H1 (cell line): ENCODE data around the gene WIPI1.

Experiments used
- CTCF ChIP-seq, 3 experiments: IDR thresholded peaks; 1 replicate in 2 of 3; 2 replicates in 1 of 3; pipeline versions ENCODE4 v1.5.1 to v1.6.1; 2011; ENCODE audit warnings: low read length in 3 of 3, mild to moderate bottlenecking in 3 of 3, inconsistent platforms in 2 of 3, low read depth in 1 of 3, moderate library complexity in 1 of 3; ENCODE audit not compliant: insufficient read depth in 1 of 3; ENCODE audit errors: control extremely low read depth in 1 of 3
- EP300 ChIP-seq, 2 experiments: IDR thresholded peaks; 1 replicate in 1 of 2; 2 replicates in 1 of 2; pipeline ENCODE4 v1.6.1; 2011 to 2012; ENCODE audit warnings: low read depth in 2 of 2, low read length in 2 of 2, mild to moderate bottlenecking in 2 of 2, borderline replicate concordance in 1 of 2, inconsistent platforms in 1 of 2, moderate library complexity in 1 of 2
- EZH2 ChIP-seq: fragments of 200-600 bp; sonication (generic); IDR thresholded peaks from 2 replicates; pipeline ENCODE4 v1.7.1; 2012; ENCODE audit warnings: low read depth, mild to moderate bottlenecking, moderate library complexity, low read length, inconsistent platforms; ENCODE audit not compliant: severe bottlenecking
- FOSL1 ChIP-seq: IDR thresholded peaks from 2 replicates; pipeline ENCODE4 v1.6.1; 2011; ENCODE audit warnings: mild to moderate bottlenecking, low read depth, low read length, moderate library complexity; ENCODE audit not compliant: insufficient read depth
- MAFK ChIP-seq: IDR thresholded peaks from 2 replicates; pipeline ENCODE4 v1.6.1; 2012; ENCODE audit warnings: low read depth, mild to moderate bottlenecking, improper control_type of control experiment, low read length
- POLR2A ChIP-seq, 2 experiments: IDR thresholded peaks; 1 replicate in 1 of 2; 2 replicates in 1 of 2; pipeline ENCODE4 v1.6.1; 2011; ENCODE audit warnings: low read depth in 2 of 2, low read length in 2 of 2, mild to moderate bottlenecking in 2 of 2; ENCODE audit errors: control extremely low read depth in 1 of 2
- USF2 ChIP-seq: IDR thresholded peaks from 2 replicates; pipeline ENCODE4 v1.6.1; 2011; ENCODE audit warnings: low read length, improper control_type of control experiment

- no peak for TF ChIP-seq EZH2
- no peak for TF ChIP-seq EP300 (IDR thresholded peaks at IDR 0.05; ENCODE audit: borderline replicate concordance in 1 of 2, low read depth in 2 of 2, low read length in 2 of 2)
- TF ChIP-seq FOSL1 = no peak
- no peak for TF ChIP-seq POLR2A (IDR thresholded peaks at IDR 0.05; ENCODE audit: control extremely low read depth in 1 of 2, low read depth in 2 of 2, low read length in 2 of 2)
- no peak for TF ChIP-seq USF2
- no peak for TF ChIP-seq MAFK
- TF ChIP-seq CTCF (IDR thresholded peaks at IDR 0.05; ENCODE audit: control extremely low read depth in 1 of 3, insufficient read depth in 1 of 3, low read depth in 1 of 3, low read length in 3 of 3) = no peak
These were observed 65.6 kb downstream of the WIPI1 start for GRCh38 chr17:68391561-68392268.
